ENCODE results near the gene PTAR1. TPM values are rescaled to one million over a fixed set of nuclear protein-coding genes. Genes with fewer than 3 reads are reported as not detected.

PTAR1 gene
- total and polyA plus RNA-seq, 10 of the 15 experiments (the other 5 are each of a cell fraction or from before 2014, with no cell fraction given), result 4.9 to 27.6 (median 14.2) TPM

GRCh38 chr9:69678843-69679538, 80.8 kb downstream of the PTAR1 start:
- ATAC-seq (no peak), FAIRE-seq (no peak), DNase-seq (ENCODE audit: low read depth, low spot score) (no peak)
- ChIA-PET RAD21 (ENCODE audit: unreplicated experiment) (no interaction called here), CTCF (interaction anchor here (1.1 to 1.2 kb wide), 2 partner anchors 53 to 252 kb away, joined by 3 read pairs; no protein-coding TSS in a partner anchor), SMC1A (ENCODE audit: uncharacterized antibody, unreplicated experiment) (no interaction called here), POLR2A (no interaction called here)
- Histone ChIP-seq H3K4me3 (no peak overlapping the region), H3K9ac (ENCODE audit: control insufficient read depth, insufficient read depth, low read length) (no peak overlapping the region), H3K36me3 (ENCODE audit: control insufficient read depth in 2 of 2, insufficient read depth in 2 of 2, low read length in 1 of 2) (no peaks in the 10 kb centered on the region), H2AFZ (ENCODE audit: control insufficient read depth, low read depth, low read length) (no peak overlapping the region), H3K4me2 (ENCODE audit: control insufficient read depth, insufficient read depth) (no peak overlapping the region), H3K27ac (ENCODE audit: control insufficient read depth, insufficient read depth) (no peak overlapping the region), H3K4me1 (ENCODE audit: control insufficient read depth, insufficient read depth, low read length) (no peaks in the 10 kb centered on the region), H3K79me2 (ENCODE audit: control insufficient read depth, insufficient read depth, low read length) (no peaks in the 10 kb centered on the region), H3K9me3 (replicated peaks; ENCODE audit: control insufficient read depth, insufficient read depth, low read length) (no peaks in the 10 kb centered on the region), H4K20me1 (ENCODE audit: control insufficient read depth, insufficient read depth) (no peaks in the 10 kb centered on the region), H3K27me3 (replicated peaks in 1 of 2; ENCODE audit: control insufficient read depth in 2 of 2, insufficient read depth in 2 of 2, low read length in 1 of 2) (no peaks in the 10 kb centered on the region)
- in situ Hi-C loops (cut with MboI) (loop anchor here (10.0 kb wide), 1 partner anchor 196 kb away; no protein-coding TSS in a partner anchor), intact Hi-C loops (cut with micrococcal nuclease; ENCODE audit: unreplicated experiment) (no loop called here)
- no TSS peak for BruUV-seq (replicated peaks)
- TF ChIP-seq TARDBP (IDR thresholded peaks at IDR 0.05; ENCODE audit: borderline replicate concordance), result no peak
- TF ChIP-seq MXI1 (IDR thresholded peaks at IDR 0.05; ENCODE audit: low read depth, low read length), result no peak
- no peak for TF ChIP-seq BCL3 (IDR thresholded peaks at IDR 0.05; ENCODE audit: borderline replicate concordance, insufficient read depth, low read depth, low read length, poor library complexity, severe bottlenecking)
- no peak for TF ChIP-seq BHLHE40 (IDR thresholded peaks at IDR 0.05; ENCODE audit: borderline replicate concordance in 1 of 2, low read depth in 2 of 2, low read length in 1 of 2)
- TF ChIP-seq BMI1 (IDR thresholded peaks at IDR 0.05; ENCODE audit: borderline replicate concordance), result no peak
- TF ChIP-seq IRF4 (IDR thresholded peaks at IDR 0.05; ENCODE audit: low read depth, low read length), result no peak
- no peak for TF ChIP-seq FOS (IDR thresholded peaks at IDR 0.05; ENCODE audit: borderline replicate concordance, extremely low read depth, insufficient read length)
- no peak for TF ChIP-seq NFXL1 (IDR thresholded peaks at IDR 0.05; ENCODE audit: borderline replicate concordance)
- no peak for TF ChIP-seq MTA2 (IDR thresholded peaks at IDR 0.05; ENCODE audit: low read depth)
- TF ChIP-seq BCLAF1 (IDR thresholded peaks at IDR 0.05), result no peak
- 5% methylated on average over 4 of the region's 4 CpGs for WGBS (ENCODE audit: insufficient coverage, insufficient replicate concordance, low lambda C conversion rate, missing lambda C conversion rate)
